ENCODE measurements around the gene RPRD1A. TPM values are rescaled to one million over a fixed set of nuclear protein-coding genes. Genes with fewer than 3 reads are reported as not detected.
A peak's percentile ranks its signal among the peaks of the same experiment; 100 is the strongest.
"Not testable (repeated sequence)": the region's sequence is repeated elsewhere in the genome, so short reads cannot be mapped to it uniquely, and the experiment has no call there.

The RPRD1A gene
- total and polyA plus RNA-seq, 4 donors = 64.4 to 109 (median 85.3) TPM

DNA sequence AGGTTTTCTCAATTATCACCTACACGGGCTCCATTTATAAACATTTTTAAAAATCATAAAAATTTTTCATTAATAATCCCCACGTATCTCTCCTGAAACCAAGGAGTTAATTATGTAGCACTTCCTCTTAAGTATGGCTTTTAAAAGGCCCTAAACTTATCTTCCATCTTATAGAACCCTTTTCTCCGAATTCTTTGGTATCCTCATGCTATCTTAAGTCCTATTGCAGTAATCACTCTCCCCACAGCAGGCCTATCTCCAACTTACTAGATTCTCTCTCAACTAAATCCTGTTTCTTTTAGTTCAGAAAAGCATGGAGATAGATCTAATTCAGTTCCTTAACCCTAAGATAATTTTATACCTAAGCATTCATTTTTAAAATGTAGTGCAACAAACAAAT is 26.2 kb downstream of the RPRD1A start:
- peaks cover 3% of the 10 kb centered on the region for H3K36me3 ChIP-seq (ENCODE audit: control insufficient read depth, insufficient read depth, low read length)
- H3K9me3 ChIP-seq (ENCODE audit: control insufficient read depth, insufficient read depth, low read length) = peaks cover 7% of the 10 kb centered on the region
- whole genome bisulfite sequencing (ENCODE audit: insufficient coverage) = 100% methylated on average over 1 of the region's 3 CpGs
- no peaks in the 10 kb centered on the region for H3K4me1 ChIP-seq (ENCODE audit: control insufficient read depth, insufficient read depth, low read length)
- H3K27me3 ChIP-seq (ENCODE audit: control insufficient read depth, insufficient read depth, low read length) = no peaks in the 10 kb centered on the region
- H3K27ac ChIP-seq (ENCODE audit: low read depth, low read length) = no peak overlapping the region
- no peak for DNase-seq (ENCODE audit: low read depth in 4 of 6, low spot score in 6 of 6)
- no peak overlapping the region for H3K4me3 ChIP-seq (ENCODE audit: low read depth, low read length)

DNA sequence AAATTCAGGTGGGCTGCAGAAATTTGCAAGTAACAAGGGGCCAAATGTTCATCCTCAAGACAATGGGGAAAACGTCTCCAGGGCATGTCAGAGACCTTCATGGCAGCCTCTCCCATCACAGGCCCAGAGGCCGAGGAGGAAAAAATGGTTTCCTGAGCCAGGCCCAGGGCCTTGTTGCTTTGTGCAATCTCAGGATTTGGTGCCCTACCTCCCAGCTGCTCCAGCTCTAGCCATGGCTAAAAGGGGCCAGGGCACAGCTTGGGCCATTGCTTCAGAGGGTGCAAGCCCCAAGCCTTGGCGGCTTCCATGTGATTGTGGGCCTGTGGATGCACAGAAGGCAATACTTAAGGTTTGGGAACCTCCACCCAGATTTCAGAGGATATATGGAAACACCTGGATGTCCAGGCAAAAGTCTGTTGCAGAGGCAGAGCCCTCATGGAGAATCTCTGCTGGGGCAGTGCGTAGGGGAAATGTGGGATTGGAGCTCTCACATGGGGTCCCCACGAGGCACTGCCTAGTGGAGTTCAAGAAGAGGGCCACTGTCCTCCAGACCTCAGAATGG is 29.2 kb downstream of the RPRD1A start:
- H3K27ac ChIP-seq (ENCODE audit: low read depth, low read length) = no peak overlapping the region
- DNase-seq (ENCODE audit: low read depth in 4 of 6, low spot score in 6 of 6) = no peak
- 95% methylated on average over 5 of the region's 5 CpGs for WGBS (ENCODE audit: insufficient coverage)
- no peak overlapping the region for H3K4me3 ChIP-seq (ENCODE audit: low read depth, low read length)
- no peaks in the 10 kb centered on the region for H3K4me1 ChIP-seq (ENCODE audit: control insufficient read depth, insufficient read depth, low read length)
- no peaks in the 10 kb centered on the region for H3K27me3 ChIP-seq (ENCODE audit: control insufficient read depth, insufficient read depth, low read length)
- peaks cover 7% of the 10 kb centered on the region for H3K9me3 ChIP-seq (ENCODE audit: control insufficient read depth, insufficient read depth, low read length)
- peaks cover 3% of the 10 kb centered on the region for H3K36me3 ChIP-seq (ENCODE audit: control insufficient read depth, insufficient read depth, low read length)

DNA sequence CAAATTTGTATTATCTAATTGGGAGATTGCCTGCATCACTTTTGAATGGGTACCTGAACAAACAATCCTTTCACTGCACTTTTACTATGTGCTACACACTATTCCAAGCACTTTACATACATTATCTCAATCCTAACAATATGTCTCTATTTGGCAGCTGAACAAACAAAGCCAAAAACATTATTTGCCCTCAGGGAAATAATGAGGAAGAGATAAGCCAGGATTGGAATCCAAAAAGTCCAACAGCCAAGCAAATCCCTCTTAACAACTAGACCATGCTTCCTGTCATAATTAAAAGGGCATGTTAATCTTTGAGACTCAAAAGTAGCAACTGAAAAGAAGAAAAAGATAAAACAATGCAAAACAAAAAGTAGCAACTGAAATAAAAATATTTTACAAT is 32.1 kb downstream of the RPRD1A start:
- Histone ChIP-seq H3K27ac (ENCODE audit: low read depth, low read length) (no peak overlapping the region), H3K4me1 (ENCODE audit: control insufficient read depth, insufficient read depth, low read length) (no peaks in the 10 kb centered on the region), H3K9me3 (ENCODE audit: control insufficient read depth, insufficient read depth, low read length) (peaks cover 7% of the 10 kb centered on the region), H3K36me3 (ENCODE audit: control insufficient read depth, insufficient read depth, low read length) (peaks cover 3% of the 10 kb centered on the region), H3K27me3 (ENCODE audit: control insufficient read depth, insufficient read depth, low read length) (no peaks in the 10 kb centered on the region), H3K4me3 (ENCODE audit: low read depth, low read length) (no peak overlapping the region)
- DNase-seq (ENCODE audit: low read depth in 4 of 6, low spot score in 6 of 6) = peak in 1 of 6 donors; percentile 6

- peaks cover 7% of the 10 kb centered on the region for H3K9me3 ChIP-seq (ENCODE audit: control insufficient read depth, insufficient read depth, low read length)
- no CpG with 5 or more reads among the region's 1 CpG for WGBS (ENCODE audit: insufficient coverage)
- H3K36me3 ChIP-seq (ENCODE audit: control insufficient read depth, insufficient read depth, low read length) = peaks cover 9% of the 10 kb centered on the region
These were observed 33.0 kb downstream of the RPRD1A start for GRCh38 chr18:36034299-36034895.

DNA sequence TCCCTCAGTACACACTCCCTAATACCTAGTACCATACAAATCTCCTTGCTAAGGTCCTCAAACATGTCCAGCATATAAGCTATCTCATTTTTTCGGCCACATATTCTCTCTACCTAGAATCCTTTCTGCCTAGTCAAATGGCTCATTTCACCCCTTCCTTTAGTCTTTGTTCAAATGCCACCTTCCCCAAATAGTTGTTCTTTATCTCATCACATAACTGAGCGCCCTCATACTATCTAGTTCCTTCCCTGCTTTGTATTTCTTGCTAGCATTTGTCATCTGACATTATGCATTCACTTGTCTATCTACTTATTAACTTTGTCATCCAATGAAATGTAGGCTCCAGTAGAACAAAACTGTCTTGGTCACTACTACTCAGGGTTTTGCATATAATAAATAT is 35.5 kb downstream of the RPRD1A start:
- H3K27ac ChIP-seq (ENCODE audit: low read depth, low read length) = no peak overlapping the region
- no peak overlapping the region for H3K4me3 ChIP-seq (ENCODE audit: low read depth, low read length)
- H3K36me3 ChIP-seq (ENCODE audit: control insufficient read depth, insufficient read depth, low read length) = peaks cover 12% of the 10 kb centered on the region
- DNase-seq (ENCODE audit: low read depth in 4 of 6, low spot score in 6 of 6) = no peak
- H3K4me1 ChIP-seq (ENCODE audit: control insufficient read depth, insufficient read depth, low read length) = no peaks in the 10 kb centered on the region
- no peaks in the 10 kb centered on the region for H3K27me3 ChIP-seq (ENCODE audit: control insufficient read depth, insufficient read depth, low read length)
- no peaks in the 10 kb centered on the region for H3K9me3 ChIP-seq (ENCODE audit: control insufficient read depth, insufficient read depth, low read length)
- 100% methylated on average over 2 of the region's 2 CpGs for WGBS (ENCODE audit: insufficient coverage)

More at GRCh38 chr18:36034299-36034895, 33.0 kb downstream of the RPRD1A start:
- no peak for DNase-seq (ENCODE audit: low read depth in 4 of 6, low spot score in 6 of 6)
- Histone ChIP-seq H3K4me3 (ENCODE audit: low read depth, low read length) (no peak overlapping the region), H3K27me3 (ENCODE audit: control insufficient read depth, insufficient read depth, low read length) (no peaks in the 10 kb centered on the region), H3K27ac (ENCODE audit: low read depth, low read length) (no peak overlapping the region), H3K4me1 (ENCODE audit: control insufficient read depth, insufficient read depth, low read length) (no peaks in the 10 kb centered on the region)

- Histone ChIP-seq H3K9me3 (ENCODE audit: control insufficient read depth, insufficient read depth, low read length) (no peaks in the 10 kb centered on the region), H3K36me3 (ENCODE audit: control insufficient read depth, insufficient read depth, low read length) (peaks cover 12% of the 10 kb centered on the region), H3K27me3 (ENCODE audit: control insufficient read depth, insufficient read depth, low read length) (no peaks in the 10 kb centered on the region), H3K4me3 (ENCODE audit: low read depth, low read length) (no peak overlapping the region), H3K4me1 (ENCODE audit: control insufficient read depth, insufficient read depth, low read length) (no peaks in the 10 kb centered on the region), H3K27ac (ENCODE audit: low read depth, low read length) (no peak overlapping the region)
- DNase-seq (ENCODE audit: low read depth in 4 of 6, low spot score in 6 of 6) = peak in 1 of 6 donors; percentile 7
- WGBS (ENCODE audit: insufficient coverage) = 100% methylated on average over 1 of the region's 2 CpGs
These were observed 36.0 kb downstream of the RPRD1A start for GRCh38 chr18:36031407-36031806.

DNA sequence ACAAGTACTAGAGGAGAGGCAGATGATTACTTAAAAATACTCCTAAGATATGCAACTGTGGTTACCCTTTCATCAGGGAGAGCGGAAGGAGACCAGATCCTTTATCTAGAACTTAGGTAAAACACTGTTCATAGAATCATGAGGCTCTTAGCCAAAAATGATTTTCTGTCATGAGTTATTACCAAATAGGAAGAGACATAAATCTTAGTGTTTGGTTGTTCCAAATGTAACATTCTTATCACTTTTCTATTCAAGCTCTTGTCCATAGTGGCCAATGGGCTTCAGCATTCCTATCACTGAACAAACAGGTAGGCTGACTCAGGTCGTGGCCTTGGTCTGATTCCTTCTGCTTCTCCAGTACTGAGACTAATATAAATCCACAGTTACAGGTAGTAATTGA is 38.5 kb downstream of the RPRD1A start:
- no CpG with 5 or more reads among the region's 2 CpGs for WGBS (ENCODE audit: insufficient coverage)
- Histone ChIP-seq H3K9me3 (ENCODE audit: control insufficient read depth, insufficient read depth, low read length) (no peaks in the 10 kb centered on the region), H3K4me3 (ENCODE audit: low read depth, low read length) (no peak overlapping the region), H3K27ac (ENCODE audit: low read depth, low read length) (no peak overlapping the region), H3K4me1 (ENCODE audit: control insufficient read depth, insufficient read depth, low read length) (no peaks in the 10 kb centered on the region), H3K36me3 (ENCODE audit: control insufficient read depth, insufficient read depth, low read length) (peaks cover 12% of the 10 kb centered on the region), H3K27me3 (ENCODE audit: control insufficient read depth, insufficient read depth, low read length) (no peaks in the 10 kb centered on the region)
- no peak for DNase-seq (ENCODE audit: low read depth in 4 of 6, low spot score in 6 of 6)

DNA sequence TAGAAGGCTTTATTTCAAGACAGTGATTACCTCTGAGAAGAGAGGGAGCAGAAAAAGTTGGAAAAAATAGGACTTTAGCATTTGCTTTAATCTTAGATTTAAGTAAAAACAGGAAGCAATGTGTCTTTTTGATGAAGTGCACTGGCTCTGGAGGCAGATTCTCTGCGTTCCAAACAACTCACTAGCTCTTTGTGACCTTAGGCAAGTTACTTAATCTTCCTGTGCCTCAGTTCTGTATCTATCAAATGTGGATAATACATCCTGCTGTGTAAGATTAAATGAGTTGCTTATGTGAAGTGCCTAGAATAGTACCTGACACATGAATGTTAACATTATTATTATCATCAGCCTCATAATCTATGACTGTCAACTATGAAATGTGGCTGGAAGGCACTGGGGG is 42.3 kb downstream of the RPRD1A start:
- Histone ChIP-seq H3K4me1 (ENCODE audit: control insufficient read depth, insufficient read depth, low read length) (no peaks in the 10 kb centered on the region), H3K9me3 (ENCODE audit: control insufficient read depth, insufficient read depth, low read length) (no peaks in the 10 kb centered on the region), H3K36me3 (ENCODE audit: control insufficient read depth, insufficient read depth, low read length) (peaks cover 10% of the 10 kb centered on the region), H3K27me3 (ENCODE audit: control insufficient read depth, insufficient read depth, low read length) (no peaks in the 10 kb centered on the region), H3K27ac (ENCODE audit: low read depth, low read length) (no peak overlapping the region), H3K4me3 (ENCODE audit: low read depth, low read length) (no peak overlapping the region)
- DNase-seq (ENCODE audit: low read depth in 4 of 6, low spot score in 6 of 6) = no peak
- no CpG with 5 or more reads among the region's 1 CpG for WGBS (ENCODE audit: insufficient coverage)

GRCh38 chr18:36024241-36024640 is 43.1 kb downstream of the RPRD1A start:
- H3K9me3 ChIP-seq (ENCODE audit: control insufficient read depth, insufficient read depth, low read length); H3K4me3 ChIP-seq (ENCODE audit: low read depth, low read length); H3K27me3 ChIP-seq (ENCODE audit: control insufficient read depth, insufficient read depth, low read length); H3K27ac ChIP-seq (ENCODE audit: low read depth, low read length); H3K4me1 ChIP-seq (ENCODE audit: control insufficient read depth, insufficient read depth, low read length); DNase-seq (ENCODE audit: low read depth in 4 of 6, low spot score in 6 of 6): not testable (repeated sequence)
- 87% methylated on average over 2 of the region's 3 CpGs for WGBS (ENCODE audit: insufficient coverage)
- peaks cover 10% of the 10 kb centered on the region for H3K36me3 ChIP-seq (ENCODE audit: control insufficient read depth, insufficient read depth, low read length)

DNA sequence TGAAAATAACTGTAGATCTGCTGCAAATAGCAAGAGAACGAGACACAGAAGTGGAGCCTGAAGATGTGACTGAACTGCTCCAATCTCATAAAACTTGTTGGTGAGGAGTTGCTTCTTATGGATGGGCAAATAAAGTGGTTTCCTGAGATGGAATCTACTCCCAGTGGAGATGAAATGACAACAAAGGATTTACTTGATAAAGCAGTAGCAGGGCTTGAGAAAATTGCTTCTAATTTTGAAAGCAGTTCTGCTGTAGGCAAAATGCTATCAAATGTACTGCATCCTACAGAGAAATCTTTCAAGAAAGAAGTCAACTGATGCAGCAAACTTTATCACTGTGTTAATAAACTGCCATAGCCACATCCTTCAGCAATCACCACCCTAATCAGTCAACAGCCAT is 44.0 kb downstream of the RPRD1A start:
- WGBS (ENCODE audit: insufficient coverage) = 83% methylated on average over 1 of the region's 1 CpG
- H3K9me3 ChIP-seq (ENCODE audit: control insufficient read depth, insufficient read depth, low read length) = no peaks in the 10 kb centered on the region

More for the DNA sequence above, 44.0 kb downstream of the RPRD1A start:
- Histone ChIP-seq H3K4me1 (ENCODE audit: control insufficient read depth, insufficient read depth, low read length) (no peaks in the 10 kb centered on the region), H3K36me3 (ENCODE audit: control insufficient read depth, insufficient read depth, low read length) (peaks cover 5% of the 10 kb centered on the region), H3K27ac (ENCODE audit: low read depth, low read length) (no peak overlapping the region), H3K4me3 (ENCODE audit: low read depth, low read length) (no peak overlapping the region), H3K27me3 (ENCODE audit: control insufficient read depth, insufficient read depth, low read length) (no peaks in the 10 kb centered on the region)
- peak in 1 of 6 donors; percentile 8 for DNase-seq (ENCODE audit: low read depth in 4 of 6, low spot score in 6 of 6)
